HCT116 (cell line): Measurements from ENCODE around the gene PREX1. TPM values are rescaled to one million over a fixed set of nuclear protein-coding genes. Genes with fewer than 3 reads are reported as not detected.

Experiments
- ATAC-seq: fragments of 200-7000 bp; cut with Tn5 transposase; 2 replicates; pipeline ENCODE4 v1.9.1; 2020; ENCODE audit warnings: mild to moderate bottlenecking, moderate library complexity
- BruUV-seq: library from RNA; stranded (reverse); fragments of 400-500 nt; replicated peaks from 2 replicates; lab custom pipeline; 2021; lab: Mats Ljungman, UMichigan
- CTCF ChIA-PET: fragments of 300-600 bp; sonication (Branson Sonifier 250); formaldehyde crosslinking; loops from one replicate; lab custom pipeline; 2021; ENCODE audit warnings: antibody characterized with exemption; lab: Charles Lee
- POLR2A ChIA-PET: fragments of 300-600, 350-600 bp; sonication (Branson Sonifier 250); formaldehyde crosslinking; loops from one replicate; lab custom pipeline; 2021; ENCODE audit warnings: antibody characterized with exemption; lab: Charles Lee
- RAD21 ChIA-PET, 2 experiments: fragments of 300-600 bp; sonication (Branson Sonifier 250); formaldehyde crosslinking; loops; one replicate each; lab custom pipeline; 2023; ENCODE audit warnings: low total read pairs in 2 of 2; ENCODE audit not compliant: uncharacterized antibody in 2 of 2, unreplicated experiment in 2 of 2, low non-redundant PET in 1 of 2; lab: Charles Lee
- DNase-seq: peaks from one replicate; pipeline ENCODE4 v3.0.0-alpha.2; 2010; ENCODE audit warnings: low read depth, low spot score
- H2AFZ ChIP-seq: fragments of 200-600 bp; shearing (Covaris generic), sonication (generic); 2 replicates; pipeline ENCODE4 v1.6.1; 2017; ENCODE audit warnings: low read depth, mixed run types, mixed read lengths, antibody characterized with exemption, low read length; ENCODE audit not compliant: poor library complexity, severe bottlenecking
- H3K27ac ChIP-seq: 2 replicates; pipeline ENCODE4 v1.5.1; 2012; ENCODE audit warnings: low read depth, low read length
- H3K27me3 ChIP-seq: fragments of 200-600 bp; sonication (generic); 2 replicates; pipeline ENCODE4 v1.6.1; 2016; ENCODE audit warnings: mixed run types, low read length, mixed read lengths; ENCODE audit not compliant: insufficient read depth
- H3K36me3 ChIP-seq, 2 experiments: fragments of 200-500 bp in 1 of 2; fragments of 200-600 bp in 1 of 2; sonication (Bioruptor generic) in 1 of 2; sonication (generic) in 1 of 2; 2 replicates each; pipeline versions ENCODE4 v1.5.1 to v1.6.1; 2014 to 2016; ENCODE audit warnings: low read length in 2 of 2, inconsistent platforms in 1 of 2, mixed read lengths in 1 of 2, mixed run types in 1 of 2; ENCODE audit not compliant: insufficient read depth in 2 of 2, control insufficient read depth in 1 of 2
- H3K4me1 ChIP-seq, 2 experiments: fragments of 200-600 bp in 1 of 2; sonication (generic) in 1 of 2; 2 replicates each; pipeline versions ENCODE4 v1.5.1 to v1.6.1; 2012 to 2017; ENCODE audit warnings: low read length in 2 of 2, inconsistent platforms in 1 of 2, mild to moderate bottlenecking in 1 of 2, mixed read lengths in 1 of 2, mixed run types in 1 of 2, moderate library complexity in 1 of 2; ENCODE audit not compliant: insufficient read depth in 2 of 2, control insufficient read depth in 1 of 2
- H3K4me2 ChIP-seq: fragments of 200-600 bp; sonication (generic); 2 replicates; pipeline ENCODE4 v1.6.1; 2017; ENCODE audit warnings: mixed run types, low read length, mixed read lengths
- H3K4me3 ChIP-seq, 2 experiments: fragments of 200-600 bp in 1 of 2; sonication (generic) in 1 of 2; replicated peaks in 1 of 2; 2 replicates each; pipeline ENCODE4 v1.5.1; 2011 to 2016; ENCODE audit warnings: low read length in 2 of 2, control low read depth in 1 of 2, low read depth in 1 of 2, mild to moderate bottlenecking in 1 of 2, mixed read lengths in 1 of 2, mixed run types in 1 of 2
- H3K79me2 ChIP-seq: fragments of 200-600 bp; sonication (generic); 2 replicates; pipeline ENCODE4 v1.6.1; 2017; ENCODE audit warnings: mild to moderate bottlenecking, mixed run types, low read length, moderate library complexity, mixed read lengths; ENCODE audit not compliant: insufficient read depth
- H3K9ac ChIP-seq: fragments of 200-600 bp; sonication (generic); 2 replicates; pipeline ENCODE4 v1.6.1; 2016; ENCODE audit warnings: low read length, mixed read lengths
- H3K9me2 ChIP-seq: fragments of 200-600 bp; sonication (generic), shearing (Covaris generic); 2 replicates; pipeline ENCODE4 v1.6.1; 2017; ENCODE audit warnings: mixed run types, mild to moderate bottlenecking, moderate library complexity; ENCODE audit not compliant: insufficient read depth
- H3K9me3 ChIP-seq, 2 experiments: fragments of 200-500 bp in 1 of 2; fragments of 200-600 bp in 1 of 2; sonication (Bioruptor generic) in 1 of 2; sonication (generic) in 1 of 2; 2 replicates each; pipeline ENCODE4 v1.6.1; 2014 to 2017; ENCODE audit warnings: low read length in 2 of 2, mixed read lengths in 2 of 2, inconsistent platforms in 1 of 2, low read depth in 1 of 2, mild to moderate bottlenecking in 1 of 2, mixed run types in 1 of 2, moderate library complexity in 1 of 2; ENCODE audit not compliant: control insufficient read depth in 1 of 2, insufficient read depth in 1 of 2
- H4K20me1 ChIP-seq: fragments of 200-600 bp; sonication (generic), shearing (Covaris generic); 2 replicates; pipeline ENCODE4 v1.6.1; 2017; ENCODE audit warnings: mixed run types, mild to moderate bottlenecking, moderate library complexity; ENCODE audit not compliant: insufficient read depth
- CBX3 ChIP-seq: IDR thresholded peaks from 2 replicates; pipeline ENCODE4 v1.6.1; 2012; ENCODE audit warnings: low read depth
- CEBPB ChIP-seq: IDR thresholded peaks from 2 replicates; pipeline ENCODE4 v1.6.1; 2012; ENCODE audit warnings: low read depth
- CTCF ChIP-seq, 3 experiments: fragments of 200-600 bp in 1 of 3; sonication (generic) in 1 of 3; IDR thresholded peaks in 2 of 3; conservative IDR thresholded peaks in 1 of 3; 2 replicates each; pipeline ENCODE4 v1.5.1; 2012 to 2017; ENCODE audit warnings: low read depth in 2 of 3, low read length in 2 of 3, antibody characterized with exemption in 1 of 3, borderline replicate concordance in 1 of 3, control low read depth in 1 of 3, mild to moderate bottlenecking in 1 of 3, mixed read lengths in 1 of 3, mixed run types in 1 of 3, moderate library complexity in 1 of 3; ENCODE audit not compliant: insufficient read depth in 1 of 3
- ELF1 ChIP-seq: IDR thresholded peaks from 2 replicates; pipeline ENCODE4 v1.6.1; 2012; ENCODE audit warnings: low read depth, borderline replicate concordance
- FOSL1 ChIP-seq: IDR thresholded peaks from 2 replicates; pipeline ENCODE4 v1.6.1; 2012; ENCODE audit warnings: low read depth
- RAD21 ChIP-seq: IDR thresholded peaks from 2 replicates; pipeline ENCODE4 v1.6.1; 2012; ENCODE audit warnings: low read depth, mild to moderate bottlenecking
- REST ChIP-seq: IDR thresholded peaks from 2 replicates; pipeline ENCODE4 v1.6.1; 2012; ENCODE audit warnings: low read depth
- SIN3A ChIP-seq: IDR thresholded peaks from 2 replicates; pipeline ENCODE4 v1.6.1; 2012; ENCODE audit warnings: low read depth
- SP1 ChIP-seq: IDR thresholded peaks from 2 replicates; pipeline ENCODE4 v1.6.1; 2012; ENCODE audit warnings: low read depth
- SRF ChIP-seq: IDR thresholded peaks from 2 replicates; pipeline ENCODE4 v1.6.1; 2012; ENCODE audit warnings: low read depth
- YY1 ChIP-seq: IDR thresholded peaks from 2 replicates; pipeline ENCODE4 v1.6.1; 2011; ENCODE audit warnings: low read length, low read depth, moderate library complexity, mild to moderate bottlenecking; ENCODE audit not compliant: insufficient replicate concordance; ENCODE audit errors: extremely low read depth
- ZBTB33 ChIP-seq: IDR thresholded peaks from 2 replicates; pipeline ENCODE4 v1.6.1; 2011; ENCODE audit warnings: mild to moderate bottlenecking, low read length, moderate library complexity; ENCODE audit not compliant: insufficient replicate concordance; ENCODE audit errors: extremely low read depth
- ZNF274 ChIP-seq: fragments of 200-500 bp; sonication (Bioruptor generic); IDR thresholded peaks from 2 replicates; pipeline ENCODE4 v1.6.1; 2014; ENCODE audit warnings: mild to moderate bottlenecking, low read depth, low read length, inconsistent platforms
- intact Hi-C: fragments of 100-400 bp; cut with micrococcal nuclease; formaldehyde crosslinking; loops from 2 replicates; pipeline ENCODE4 v1.10.0; 2022
- total RNA-seq: library from RNA; stranded (reverse); gene quantifications from one replicate; pipeline ENCODE4 v1.2.1, GENCODE V29; 2021; ENCODE audit not compliant: unreplicated experiment

The PREX1 gene
- total RNA-seq, 1 experiment from 2014 or later, result 6.1 TPM

GRCh38 chr20:48750376-48750775, 77.4 kb downstream of the PREX1 start:
- ChIA-PET CTCF (no interaction called here), POLR2A (no interaction called here), RAD21 (no interaction called here)
- Histone ChIP-seq H3K4me3 (no peak overlapping the region), H3K4me1 (no peaks in the 10 kb centered on the region), H4K20me1 (no peaks in the 10 kb centered on the region), H3K9me3 (peaks cover 0 to 4% of the 10 kb centered on the region in 2 experiments; a peak in 1 of 4 replicates), H3K36me3 (no peaks in the 10 kb centered on the region), H3K79me2 (no peaks in the 10 kb centered on the region), H3K9me2 (no peaks in the 10 kb centered on the region), H3K4me2 (no peak overlapping the region), H3K27me3 (no peaks in the 10 kb centered on the region), H2AFZ (no peak overlapping the region), H3K9ac (no peak overlapping the region), H3K27ac (no peak overlapping the region)
- DNase-seq (no peak), ATAC-seq (no peak)
- TF ChIP-seq SIN3A (no peak), REST (no peak), CEBPB (no peak), SP1 (no peak), SRF (no peak), ZNF274 (no peak)
- intact Hi-C loops, result no loop called here
- no TSS peak for BruUV-seq

GRCh38 chr20:48749437-48749836, 78.4 kb downstream of the PREX1 start:
- Histone ChIP-seq H4K20me1 (no peaks in the 10 kb centered on the region), H3K4me2 (no peak overlapping the region), H3K9me2 (no peaks in the 10 kb centered on the region), H3K4me3 (no peak overlapping the region), H3K36me3 (no peaks in the 10 kb centered on the region), H2AFZ (no peak overlapping the region), H3K9ac (no peak overlapping the region), H3K27ac (no peak overlapping the region), H3K4me1 (no peaks in the 10 kb centered on the region), H3K27me3 (no peaks in the 10 kb centered on the region), H3K9me3 (no peaks in the 10 kb centered on the region), H3K79me2 (no peaks in the 10 kb centered on the region)
- POLR2A ChIA-PET, result no interaction called here
- RAD21 ChIA-PET, result no interaction called here
- no peak for DNase-seq
- TF ChIP-seq ELF1 (no peak), YY1 (no peak), SIN3A (no peak), RAD21 (no peak), CTCF (IDR thresholded peaks at IDR 0.05 in 2 of 3, conservative IDR thresholded peaks at IDR 0.05 in 1 of 3; ENCODE audit: borderline replicate concordance in 1 of 3, insufficient read depth in 1 of 3, low read depth in 2 of 3, low read length in 2 of 3) (no peak), CEBPB (no peak), SRF (no peak), SP1 (no peak), CBX3 (no peak), FOSL1 (no peak), ZBTB33 (no peak)
- ATAC-seq, result no peak
- CTCF ChIA-PET, result no interaction called here
- no TSS peak for BruUV-seq
- intact Hi-C loops, result no loop called here
